HG03045 (cell line): Measurements from ENCODE around the gene NDUFS5.
"Not testable (repeated sequence)": the region's sequence is repeated elsewhere in the genome, so short reads cannot be mapped to it uniquely, and the experiment has no call there.

Source experiments
- ATAC-seq: cut with Tn5 transposase; IDR thresholded peaks from one replicate; pipeline ENCODE4 v1.9.1; 2021; ENCODE audit warnings: mild to moderate bottlenecking, moderate library complexity; ENCODE audit not compliant: unreplicated experiment

NDUFS5 gene

DNA sequence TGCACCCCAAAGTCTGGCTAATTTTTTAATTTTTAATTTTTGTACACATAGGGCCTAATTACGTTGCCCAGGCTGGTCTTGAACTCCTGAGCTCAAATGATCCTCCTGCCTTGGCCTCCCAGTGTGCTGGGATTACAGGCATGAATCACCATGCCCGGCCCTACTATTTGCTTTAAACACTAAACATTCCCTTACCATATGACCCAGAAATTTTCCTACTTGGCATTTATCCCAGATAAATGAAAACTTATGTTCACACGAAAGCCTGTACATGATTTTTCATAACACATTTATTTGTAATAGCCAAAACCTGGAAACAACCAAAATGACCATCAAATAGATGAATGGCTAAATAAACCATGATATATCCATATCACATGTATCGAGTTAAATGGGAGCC is 35.8 kb downstream of the NDUFS5 start:
- no peak for ATAC-seq

DNA sequence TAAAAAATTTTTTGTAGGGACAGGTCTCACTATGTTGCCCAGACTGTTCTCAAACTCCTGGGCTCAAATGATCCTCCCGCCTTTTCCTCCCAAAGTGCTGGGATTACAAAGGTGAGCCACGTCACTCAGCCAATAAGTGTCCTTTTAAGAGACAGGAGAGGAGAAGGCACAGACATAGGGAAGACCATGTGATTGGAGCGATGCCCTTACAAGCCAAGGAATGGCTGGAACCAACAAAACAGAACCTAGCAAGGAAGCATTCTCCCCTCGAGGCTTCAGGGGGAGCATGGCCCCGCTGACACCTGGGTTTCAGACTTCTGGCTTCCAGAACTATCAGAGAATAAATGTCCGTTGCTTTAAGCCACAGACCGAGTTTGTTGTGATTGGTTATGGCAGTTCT is 37.0 kb downstream of the NDUFS5 start:
- ATAC-seq = no peak

DNA sequence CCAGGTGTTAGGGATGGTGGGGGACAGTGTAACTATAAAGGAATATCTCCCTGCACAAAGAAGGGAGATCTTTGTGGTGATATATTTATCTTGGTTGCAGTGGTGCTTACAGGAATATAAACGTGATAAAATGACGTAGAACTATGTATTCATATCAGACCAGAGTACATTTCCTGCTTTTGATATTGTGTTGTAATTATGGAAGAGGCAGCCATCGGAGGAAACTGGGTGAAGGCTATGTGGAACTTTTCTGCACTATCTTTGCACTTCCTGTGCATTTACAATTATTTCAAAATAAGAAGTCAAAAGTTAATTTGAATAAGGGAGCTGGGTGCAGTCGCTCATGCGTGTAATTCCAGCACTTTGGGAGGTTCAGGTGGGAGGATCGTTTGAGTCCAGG is 37.6 kb downstream of the NDUFS5 start:
- ATAC-seq = no peak

DNA sequence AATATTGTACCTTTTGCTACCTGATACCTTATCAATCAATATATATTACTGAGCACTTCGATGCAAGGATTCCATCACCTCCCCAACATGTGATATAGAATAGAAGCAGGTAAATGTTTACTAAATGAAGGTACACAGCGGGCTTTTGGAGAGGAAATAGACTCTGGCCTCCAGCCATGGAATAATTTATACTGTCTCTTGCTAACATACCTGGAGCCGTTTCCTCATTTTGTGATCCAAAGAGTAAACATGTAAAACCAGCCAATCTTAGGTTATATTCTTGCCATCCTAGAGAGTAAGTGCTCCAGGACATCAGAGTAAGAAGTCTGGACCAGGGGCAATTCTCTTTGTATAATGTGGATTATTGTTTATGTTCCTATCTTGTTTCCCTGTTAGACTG is 39.4 kb downstream of the NDUFS5 start:
- ATAC-seq = no peak

DNA sequence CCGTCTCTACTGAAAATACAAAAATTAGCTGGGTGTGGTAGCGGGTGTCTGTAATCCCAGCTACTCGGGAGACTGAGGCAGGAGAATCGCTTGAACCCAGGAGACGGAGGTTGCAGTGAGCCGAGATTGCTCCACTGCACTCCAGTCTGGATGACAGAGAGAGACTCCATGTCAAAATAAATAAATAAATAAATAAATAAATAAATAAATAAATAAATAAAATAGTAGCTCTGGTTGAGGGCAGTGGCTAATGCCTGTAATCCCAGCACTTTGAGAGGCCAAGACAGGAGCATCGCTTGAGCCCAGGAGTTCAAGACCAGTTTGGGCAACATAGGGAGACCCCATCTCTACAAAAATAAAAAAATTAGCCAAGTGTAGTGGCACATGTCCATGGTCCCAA is 42.1 kb downstream of the NDUFS5 start:
- not testable (repeated sequence) for ATAC-seq

DNA sequence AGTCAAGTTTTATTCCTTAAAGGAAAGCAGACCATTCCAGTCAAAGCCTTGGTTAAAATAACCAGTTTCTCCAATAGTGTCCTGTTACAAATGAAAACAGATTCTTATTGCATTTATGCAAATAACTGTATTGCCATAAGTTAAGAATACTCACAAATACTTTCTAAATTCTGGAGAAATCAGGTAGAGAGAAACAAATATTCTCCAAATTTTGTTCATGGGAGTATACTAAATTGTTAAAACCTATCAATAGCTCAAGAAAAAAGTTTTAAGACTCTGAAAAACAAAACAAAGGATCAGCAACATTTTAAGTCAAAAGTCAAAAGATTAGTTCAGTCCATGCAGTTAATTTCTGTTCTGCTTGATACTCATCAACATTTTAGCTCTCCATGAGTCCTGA is 45.4 kb downstream of the NDUFS5 start:
- not testable (repeated sequence) for ATAC-seq

DNA sequence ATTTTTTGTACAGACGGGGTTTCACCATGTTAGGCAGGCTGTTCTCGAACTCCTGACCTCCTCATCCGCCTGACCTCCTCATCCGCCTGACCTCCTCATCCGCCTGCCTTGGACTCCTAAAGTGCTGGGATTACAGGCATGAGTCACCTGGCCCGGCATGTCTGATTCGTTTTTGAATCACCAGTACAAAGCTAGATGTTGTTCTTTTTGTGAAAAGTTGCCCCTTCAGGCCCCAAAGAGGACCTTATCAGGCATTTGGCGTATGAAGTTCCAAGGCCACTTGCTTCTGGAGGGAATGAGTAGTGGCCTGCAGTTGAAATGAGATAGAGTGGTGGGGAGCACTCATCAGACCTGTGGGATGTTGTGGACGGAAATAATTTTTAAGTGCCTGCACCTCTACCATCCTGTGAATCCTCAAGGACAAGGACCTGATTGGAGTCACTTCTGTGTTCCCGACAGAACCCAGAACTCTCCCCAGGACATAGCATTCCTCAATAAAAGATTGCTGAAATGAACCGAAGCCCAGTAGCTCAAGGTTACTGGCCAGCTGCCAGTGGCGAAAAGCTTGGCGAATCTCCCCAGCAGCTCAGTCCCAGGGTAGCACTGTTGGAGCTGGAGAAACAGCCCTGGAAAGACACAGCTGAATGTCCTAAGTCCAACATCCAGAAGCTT is 50.1 kb downstream of the NDUFS5 start:
- no peak for ATAC-seq

DNA sequence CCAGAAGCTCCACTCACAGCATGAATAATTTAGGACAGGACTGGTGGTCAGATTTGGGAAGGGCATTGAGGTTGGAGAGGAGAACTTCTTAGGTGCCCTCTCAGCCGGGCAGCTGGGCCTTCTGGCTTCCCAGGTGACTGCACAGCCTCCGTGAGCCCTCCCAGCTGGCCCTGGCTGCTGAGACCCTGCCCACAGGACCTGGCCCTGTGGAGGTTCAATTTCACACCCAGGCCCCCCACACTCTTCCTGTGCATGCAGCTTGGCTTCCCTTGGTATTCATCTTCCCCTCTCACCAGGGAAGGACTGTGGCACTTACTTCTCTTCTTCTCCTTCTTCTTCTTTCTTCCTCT is 50.6 kb downstream of the NDUFS5 start:
- ATAC-seq = no peak

DNA sequence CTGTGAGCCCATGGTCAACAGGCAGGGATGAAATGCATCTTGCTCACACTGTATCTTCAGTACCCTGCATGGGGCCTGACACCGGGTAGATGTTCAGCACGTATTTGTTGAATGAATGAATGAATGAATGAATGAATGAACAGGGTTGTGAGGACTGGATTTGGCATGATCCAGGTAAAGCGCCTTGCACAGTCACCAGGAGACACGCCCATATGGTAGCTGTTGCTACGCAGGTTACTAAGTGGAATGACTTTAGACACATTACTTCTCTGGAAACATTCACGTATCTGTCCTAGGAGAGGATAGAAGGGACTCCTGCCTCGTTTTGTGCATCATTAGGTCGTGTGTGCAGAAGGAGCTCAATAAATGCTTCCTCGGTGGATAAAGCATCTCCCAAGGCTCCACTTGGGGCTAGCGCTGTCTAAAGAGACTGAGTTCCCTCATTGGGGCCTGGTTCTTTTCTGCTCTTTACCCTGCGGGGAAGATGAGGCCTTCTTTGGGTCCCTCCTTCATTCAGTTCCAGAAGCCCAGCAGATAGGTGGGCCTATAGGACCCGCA is 54.2 kb downstream of the NDUFS5 start:
- ATAC-seq = no peak

DNA sequence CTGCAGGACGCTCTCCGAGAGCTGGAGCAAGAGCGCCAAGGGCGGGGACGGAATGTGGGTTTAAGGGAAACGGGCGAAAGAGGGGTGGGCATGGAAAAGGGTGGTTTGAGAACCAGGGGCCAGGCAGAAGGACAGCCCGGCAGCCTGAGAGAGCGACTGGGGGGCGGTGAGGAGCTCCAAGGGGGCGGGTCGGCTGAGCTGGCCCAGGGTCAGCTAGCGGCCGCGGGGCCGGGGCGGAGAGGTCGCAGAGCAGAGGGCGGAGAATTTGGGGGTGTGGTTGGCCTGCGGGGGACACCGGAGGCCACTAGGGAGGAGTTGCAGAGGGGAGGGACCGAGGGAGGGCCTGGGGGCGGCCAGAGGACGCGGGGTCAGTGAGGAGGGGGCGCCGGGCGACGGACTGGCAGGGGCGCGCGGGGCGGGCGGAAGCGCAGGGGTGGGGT is 54.7 kb downstream of the NDUFS5 start:
- no peak for ATAC-seq

DNA sequence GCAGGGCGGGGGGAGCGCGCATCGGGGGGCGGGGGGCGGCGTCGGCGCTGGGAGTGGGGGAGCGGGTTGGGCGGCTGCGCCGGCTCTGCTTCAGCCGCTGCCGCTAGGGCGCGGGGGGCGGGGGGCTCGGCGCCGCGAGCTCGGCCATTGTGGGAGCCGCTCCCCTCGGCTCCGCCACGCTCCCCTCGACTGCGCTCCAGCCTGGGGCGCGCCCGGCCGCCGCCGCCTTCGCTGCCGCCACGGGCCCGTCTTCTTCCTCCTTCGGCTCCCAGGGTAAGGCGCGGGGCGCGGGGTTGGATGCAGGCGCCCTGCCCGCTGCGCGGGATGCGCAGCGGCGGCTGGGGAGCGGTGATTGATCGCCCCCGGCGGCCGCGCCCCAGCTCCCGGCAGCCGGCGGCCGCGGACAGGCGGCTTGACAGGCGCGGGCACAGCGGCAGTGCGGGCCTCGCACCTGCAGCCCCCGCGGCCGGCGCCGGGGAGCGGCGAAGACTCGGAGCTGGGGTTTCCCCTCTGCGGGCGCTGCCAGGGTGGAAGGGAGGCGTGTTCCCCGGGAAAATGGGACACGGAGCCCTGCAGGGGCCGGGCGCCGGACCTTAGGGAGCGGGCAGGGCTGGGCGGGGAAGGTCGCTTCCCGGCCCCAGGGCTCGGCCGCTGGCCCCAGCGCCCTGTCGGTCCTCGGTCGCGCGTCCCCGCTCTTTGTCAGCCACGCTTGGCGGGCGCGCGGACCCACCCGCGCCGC is 55.3 kb downstream of the NDUFS5 start:
- no peak for ATAC-seq

DNA sequence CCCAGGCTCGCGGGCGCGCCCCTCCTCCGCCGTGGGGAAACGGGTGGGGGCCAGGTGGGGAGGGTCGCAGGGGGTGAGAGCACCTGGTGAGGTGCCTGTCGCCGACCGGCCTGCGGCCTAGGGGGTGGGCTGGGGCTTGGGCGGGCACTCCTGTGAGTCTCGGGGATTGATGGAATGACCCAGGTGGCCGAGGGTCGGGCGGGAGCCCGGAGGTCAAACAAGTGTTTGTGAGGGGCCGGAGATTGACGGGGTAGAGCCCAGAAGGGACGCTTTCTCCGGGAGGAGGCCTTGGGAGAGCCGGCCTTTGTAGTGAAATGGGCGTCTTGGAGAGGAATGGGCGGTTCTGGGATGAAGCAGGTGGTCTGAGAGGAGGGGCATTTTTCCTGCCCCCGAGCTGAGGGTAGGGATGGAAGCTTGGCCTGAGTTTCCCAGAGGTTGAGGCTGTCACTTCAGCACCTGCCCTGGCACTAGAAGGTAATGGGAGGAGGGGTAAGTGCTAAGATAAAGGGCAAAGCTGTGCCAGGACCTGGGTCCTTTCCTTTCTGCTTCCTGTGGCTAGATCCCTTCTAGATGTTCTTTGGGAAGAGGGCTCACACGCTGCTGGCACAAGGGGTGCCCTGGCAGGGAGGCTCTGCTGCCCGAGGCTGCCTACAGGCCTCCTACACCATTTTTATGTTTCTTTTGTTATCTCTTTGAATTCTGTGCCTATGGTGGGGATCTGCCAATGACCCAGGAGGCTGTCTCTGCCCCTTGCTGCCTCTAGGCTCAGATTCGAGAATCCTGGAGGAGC is 56.1 kb downstream of the NDUFS5 start:
- no peak for ATAC-seq

DNA sequence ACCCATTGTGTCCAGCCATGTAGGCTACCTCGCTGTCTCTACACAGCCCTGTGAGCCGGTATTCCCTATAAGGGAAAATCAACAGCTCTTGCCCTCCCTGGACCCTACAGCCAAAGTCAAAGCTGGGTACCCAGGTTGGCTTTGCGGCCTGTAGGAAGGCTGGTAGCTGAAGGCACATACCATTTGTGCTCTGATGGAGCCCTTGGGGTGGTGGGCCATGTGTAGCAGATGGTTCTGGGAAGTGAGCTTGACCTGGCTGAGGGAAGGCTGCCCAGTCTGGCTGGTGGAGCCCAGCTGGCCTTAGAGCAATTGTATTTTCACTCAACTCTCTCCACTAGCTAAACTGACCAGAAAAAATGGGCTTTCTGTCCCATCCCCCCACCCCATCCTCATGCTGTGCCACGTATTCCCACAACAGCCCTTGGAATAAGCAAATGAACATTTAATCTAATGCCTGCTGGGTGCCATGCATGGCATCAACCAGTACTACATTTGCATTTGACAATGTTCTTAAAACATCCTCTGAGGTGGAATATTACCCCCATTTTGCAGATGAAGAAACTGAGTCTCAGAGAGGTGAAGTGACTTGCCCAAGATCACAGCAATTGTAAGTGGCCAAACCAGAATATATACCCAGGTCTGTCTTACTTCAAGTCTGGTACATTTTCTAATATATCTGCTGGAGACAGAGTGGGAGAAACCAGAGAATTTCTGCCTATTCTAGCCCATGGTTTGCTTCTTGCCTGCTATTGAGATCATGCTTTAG is 56.8 kb downstream of the NDUFS5 start:
- ATAC-seq = no peak

DNA sequence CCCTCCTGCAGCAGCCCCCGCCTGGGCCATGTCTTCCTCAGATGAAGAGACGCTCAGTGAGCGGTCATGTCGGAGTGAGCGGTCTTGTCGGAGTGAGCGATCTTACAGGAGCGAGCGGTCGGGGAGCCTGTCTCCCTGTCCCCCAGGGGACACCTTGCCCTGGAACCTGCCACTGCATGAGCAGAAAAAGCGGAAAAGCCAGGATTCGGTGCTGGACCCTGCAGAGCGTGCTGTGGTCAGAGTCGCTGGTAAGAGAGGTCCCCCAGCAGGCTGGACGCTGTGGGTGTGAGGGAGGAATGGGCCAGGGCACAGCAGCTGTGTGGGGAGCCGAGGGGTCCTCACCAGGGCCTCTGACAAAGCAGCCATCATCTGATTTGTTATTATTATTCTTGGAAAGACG is 58.0 kb downstream of the NDUFS5 start:
- no peak for ATAC-seq
